ENCODE measurements around the gene CDC5L. TPM values are rescaled to one million over a fixed set of nuclear protein-coding genes. Genes with fewer than 3 reads are reported as not detected.

Gene CDC5L
- total RNA-seq, 1 experiment from 2014 or later, result 22.1 TPM

DNA sequence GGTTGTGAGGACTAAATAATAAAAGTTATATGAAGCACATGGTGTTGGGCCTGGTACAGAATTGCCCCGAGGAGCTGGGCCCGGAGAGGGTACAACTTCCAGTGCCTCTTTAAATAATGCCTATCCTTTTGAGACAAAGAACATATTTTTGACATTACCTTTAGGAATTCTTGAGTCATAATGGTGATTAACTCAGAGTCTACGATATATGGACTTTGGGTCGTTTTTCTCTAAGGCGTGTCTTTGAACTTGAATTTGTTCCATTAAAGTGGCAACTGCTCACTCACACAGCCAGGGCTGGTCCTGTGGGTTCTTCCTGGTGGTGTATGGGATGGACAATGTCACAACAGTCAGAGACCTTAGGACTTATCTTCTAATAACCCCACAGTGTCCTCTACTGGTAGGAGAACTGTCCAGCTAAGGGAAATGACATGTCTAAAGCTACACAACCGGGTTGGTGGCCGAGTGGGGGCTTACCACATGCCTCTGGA is 106.5 kb downstream of the CDC5L start:
- H3K27me3 ChIP-seq (ENCODE audit: control insufficient read depth, insufficient read depth, low read length), result no peaks in the 10 kb centered on the region
- no peak overlapping the region for H3K4me3 ChIP-seq (ENCODE audit: insufficient read depth, low read depth, low read length)
- H3K36me3 ChIP-seq (replicated peaks; ENCODE audit: control insufficient read depth, insufficient read depth, low read length), result no peaks in the 10 kb centered on the region
- no peak for DNase-seq

DNA sequence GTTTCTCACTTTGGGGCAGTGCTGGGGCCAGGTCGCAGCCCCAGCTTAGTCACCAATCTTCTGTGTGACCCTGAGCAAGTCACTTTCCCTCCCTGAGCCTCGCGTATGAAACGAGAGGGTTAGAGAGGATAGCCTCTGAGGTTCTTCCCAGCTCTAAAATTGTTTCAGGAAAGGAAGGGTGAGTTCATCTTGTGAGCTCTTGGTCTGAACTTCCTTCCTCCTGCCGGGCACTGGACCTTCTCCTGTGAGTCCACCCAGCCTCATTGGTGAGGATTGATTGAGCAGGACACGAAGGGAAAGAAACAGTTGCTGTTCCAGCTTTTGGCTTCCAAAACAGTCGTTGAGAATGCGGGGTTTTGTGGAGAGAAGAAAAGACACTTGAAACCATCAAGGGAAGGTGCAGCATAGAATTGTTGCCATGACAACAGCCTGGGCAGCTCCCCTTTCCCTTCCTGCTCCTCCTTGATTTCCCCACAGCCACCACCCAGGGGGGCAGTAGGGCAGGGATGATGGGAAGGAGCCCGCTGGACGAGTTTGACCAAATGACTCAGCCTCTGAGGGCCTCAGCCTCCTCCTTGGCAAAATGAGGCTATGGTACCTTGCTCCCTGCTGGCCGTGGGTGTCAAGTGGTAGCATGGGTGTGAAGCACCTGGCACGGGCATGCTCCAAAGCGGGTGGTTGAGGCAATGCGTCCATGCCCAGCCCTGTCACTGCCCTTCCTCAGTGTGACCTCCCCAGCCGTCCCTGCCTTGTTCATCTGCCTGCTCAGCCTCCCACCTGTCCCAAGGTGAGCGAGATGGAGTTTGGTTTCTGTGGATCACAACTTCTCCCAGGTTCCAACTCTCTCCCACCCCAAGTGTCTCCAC is 107.8 kb downstream of the CDC5L start:
- no peak for DNase-seq
- no peaks in the 10 kb centered on the region for H3K36me3 ChIP-seq (replicated peaks; ENCODE audit: control insufficient read depth, insufficient read depth, low read length)

DNA sequence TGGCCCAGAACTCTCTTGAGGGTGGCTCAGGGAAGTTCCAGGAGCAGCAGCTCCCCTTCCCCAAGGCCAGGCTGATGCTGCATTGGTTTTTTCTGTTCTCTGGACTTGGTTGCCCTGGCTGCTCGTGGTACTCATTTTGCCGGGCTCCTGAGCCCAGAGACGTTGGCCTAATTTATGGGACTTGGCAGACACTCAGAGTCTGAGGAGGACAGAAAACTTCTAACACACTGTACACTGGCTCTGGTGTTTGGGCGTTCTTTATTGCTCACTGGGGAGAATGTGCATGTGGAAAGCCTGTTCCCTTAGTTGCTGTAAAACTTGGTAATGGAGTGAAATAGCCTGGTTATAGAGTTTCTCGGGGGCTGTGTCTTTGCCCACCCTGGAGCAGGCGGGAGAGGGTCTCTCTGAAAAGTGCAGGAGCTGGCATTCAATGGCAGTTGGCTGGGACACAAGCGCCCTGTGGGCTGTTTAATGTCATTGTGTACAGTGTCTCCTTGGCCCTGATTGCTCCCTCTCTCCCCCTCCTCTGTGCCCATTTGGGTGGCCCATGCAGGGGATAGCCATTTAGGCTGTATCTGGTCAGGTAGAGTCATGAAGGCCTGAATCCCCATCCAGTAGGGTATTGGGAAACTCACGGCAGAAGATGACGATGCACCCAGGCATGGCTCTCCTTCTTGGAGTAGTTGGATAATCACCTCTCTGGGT is 109.3 kb downstream of the CDC5L start:
- no peaks in the 10 kb centered on the region; the same call in 1 of the 2 replicates for H3K27me3 ChIP-seq (ENCODE audit: control insufficient read depth, insufficient read depth, low read length)
- no peak for DNase-seq
- H3K36me3 ChIP-seq (replicated peaks; ENCODE audit: control insufficient read depth, insufficient read depth, low read length), result no peaks in the 10 kb centered on the region
- H3K4me3 ChIP-seq (ENCODE audit: insufficient read depth, low read depth, low read length), result no peak overlapping the region

More for the DNA sequence above, 107.8 kb downstream of the CDC5L start:
- no peak overlapping the region for H3K4me3 ChIP-seq (ENCODE audit: insufficient read depth, low read depth, low read length)
- H3K27me3 ChIP-seq (ENCODE audit: control insufficient read depth, insufficient read depth, low read length), result no peaks in the 10 kb centered on the region

DNA sequence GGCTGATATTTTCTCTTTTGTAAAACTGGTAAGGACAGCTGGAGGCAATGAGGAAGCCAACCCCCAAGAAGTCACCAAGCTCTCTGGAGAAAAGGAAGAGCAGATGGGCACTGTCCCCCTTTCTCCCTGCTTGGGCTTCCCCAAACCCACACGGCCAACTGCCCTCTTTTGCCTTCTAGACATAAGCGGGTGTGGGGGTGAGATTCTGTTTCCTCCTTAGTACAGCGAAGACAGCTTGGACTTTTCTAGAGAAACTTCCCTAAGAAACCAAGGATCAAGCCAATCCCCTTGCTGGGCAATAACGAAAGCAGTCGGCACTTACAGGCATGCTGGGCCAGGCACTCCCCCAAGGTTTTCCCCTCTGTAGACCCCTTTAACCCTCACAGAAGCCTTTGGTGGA is 110.3 kb downstream of the CDC5L start:
- Histone ChIP-seq H3K27me3 (ENCODE audit: control insufficient read depth, insufficient read depth, low read length) (no peaks in the 10 kb centered on the region; the same call in 1 of the 2 replicates), H3K4me3 (ENCODE audit: insufficient read depth, low read depth, low read length) (no peak overlapping the region), H3K36me3 (replicated peaks; ENCODE audit: control insufficient read depth, insufficient read depth, low read length) (no peaks in the 10 kb centered on the region)
- no peak for DNase-seq

DNA sequence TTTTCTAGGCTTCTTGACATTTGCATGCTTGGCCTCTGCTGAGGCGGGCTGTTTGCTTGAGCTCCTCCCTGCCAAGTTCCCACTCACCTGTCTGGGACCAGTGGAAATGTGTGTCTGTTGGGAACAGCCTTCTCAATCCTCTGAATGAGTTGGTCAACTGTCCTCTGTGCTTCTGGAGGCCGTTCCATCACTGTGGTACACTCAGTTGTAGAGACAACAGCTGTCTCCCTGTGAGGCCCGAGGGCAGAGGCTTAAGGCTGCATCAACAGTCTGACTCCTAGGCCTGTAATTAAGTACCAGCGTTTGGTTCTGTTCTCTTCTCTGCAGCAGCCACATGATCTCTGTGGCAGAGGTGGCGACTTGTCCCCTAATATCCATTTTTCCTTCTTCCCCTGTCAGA is 110.9 kb downstream of the CDC5L start:
- Histone ChIP-seq H3K36me3 (replicated peaks; ENCODE audit: control insufficient read depth, insufficient read depth, low read length) (no peaks in the 10 kb centered on the region), H3K4me3 (ENCODE audit: insufficient read depth, low read depth, low read length) (no peak overlapping the region), H3K27me3 (ENCODE audit: control insufficient read depth, insufficient read depth, low read length) (no peaks in the 10 kb centered on the region; the same call in 1 of the 2 replicates)
- no peak for DNase-seq

DNA sequence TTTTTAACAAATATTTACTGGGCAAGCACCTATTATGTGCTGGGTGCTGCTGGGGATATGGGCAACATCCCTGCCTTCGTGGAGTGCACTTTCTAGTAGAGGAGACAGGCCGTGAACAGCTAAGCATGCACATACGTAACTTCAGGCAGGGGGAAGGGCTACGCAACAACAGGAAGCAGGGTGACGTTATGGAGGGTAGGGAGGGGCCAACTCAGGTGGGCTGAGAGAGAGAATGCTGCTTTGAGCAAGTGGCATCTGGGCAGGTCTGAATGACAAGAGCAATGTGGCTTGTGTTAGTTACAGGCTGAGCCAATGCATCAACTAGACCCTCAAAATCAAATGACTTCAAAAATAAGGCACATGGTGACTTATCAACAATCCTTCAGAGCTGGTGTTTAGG is 112.1 kb downstream of the CDC5L start:
- Histone ChIP-seq H3K27me3 (ENCODE audit: control insufficient read depth, insufficient read depth, low read length) (no peaks in the 10 kb centered on the region; the same call in 1 of the 2 replicates), H3K36me3 (replicated peaks; ENCODE audit: control insufficient read depth, insufficient read depth, low read length) (no peaks in the 10 kb centered on the region), H3K4me3 (ENCODE audit: insufficient read depth, low read depth, low read length) (no peak overlapping the region)
- no peak for DNase-seq

Other genes starting within 250 kb of the CDC5L start
- gene CAPN11, start 228.9 kb upstream of the CDC5L start, total RNA-seq (2014; rRNA removed; shearing (Covaris generic)), result 1.0 and 2.0 TPM in 2 replicates
- 5.2 and 6.0 TPM in 2 replicates for gene MYMX, start 170.8 kb upstream of the CDC5L start, total RNA-seq (2014; rRNA removed; shearing (Covaris generic))
- gene SLC29A1, start 164.1 kb upstream of the CDC5L start, total RNA-seq (2014; rRNA removed; shearing (Covaris generic)), result 68.6 and 71.9 TPM in 2 replicates
- gene HSP90AB1, start 140.6 kb upstream of the CDC5L start, total RNA-seq (2014; rRNA removed; shearing (Covaris generic)), result 1,821 and 1,973 TPM in 2 replicates
- gene SLC35B2, start 130.2 kb upstream of the CDC5L start, total RNA-seq (2014; rRNA removed; shearing (Covaris generic)), result 27.2 and 28.7 TPM in 2 replicates
- gene NFKBIE, start 122.2 kb upstream of the CDC5L start, total RNA-seq (2014; rRNA removed; shearing (Covaris generic)), result 9.7 and 12.3 TPM in 2 replicates
- gene TMEM151B, start 117.3 kb upstream of the CDC5L start, total RNA-seq (2014; rRNA removed; shearing (Covaris generic)), result 0.70 and 0.83 TPM in 2 replicates
- 25.5 and 28.3 TPM in 2 replicates for gene AARS2, start 74.4 kb upstream of the CDC5L start, total RNA-seq (2014; rRNA removed; shearing (Covaris generic))
- not detected in 2 replicates for gene SPATS1, start 45.1 kb upstream of the CDC5L start, total RNA-seq (2014; rRNA removed; shearing (Covaris generic))

All from H7 (cell line).